Stimulated activated CD8-positive, alpha-beta memory T cell treated with anti-CD3 and anti-CD28 coated beads, Interleukin-2, amount 100 ng/mL, for 1 hour (primary cell): ENCODE results near the gene C1QTNF6.
A peak's percentile ranks its signal among the peaks of the same experiment; 100 is the strongest.
"Not testable (repeated sequence)": the region's sequence is repeated elsewhere in the genome, so short reads cannot be mapped to it uniquely, and the experiment has no call there.

Experiments used
- DNase-seq, 2 donors: peaks; one replicate each; pipeline ENCODE4 v3.0.0-alpha.2; 2020; ENCODE audit warnings: low read depth in 2 of 2

The C1QTNF6 gene

GRCh38 chr22:37187891-37188761 lies at the start of gene C1QTNF6:
C1QTNF6 (minus strand) TSS chr22:37188247; CDS start chr22:37188213, 34 bp downstream.
- DNase-seq: no peak

DNA sequence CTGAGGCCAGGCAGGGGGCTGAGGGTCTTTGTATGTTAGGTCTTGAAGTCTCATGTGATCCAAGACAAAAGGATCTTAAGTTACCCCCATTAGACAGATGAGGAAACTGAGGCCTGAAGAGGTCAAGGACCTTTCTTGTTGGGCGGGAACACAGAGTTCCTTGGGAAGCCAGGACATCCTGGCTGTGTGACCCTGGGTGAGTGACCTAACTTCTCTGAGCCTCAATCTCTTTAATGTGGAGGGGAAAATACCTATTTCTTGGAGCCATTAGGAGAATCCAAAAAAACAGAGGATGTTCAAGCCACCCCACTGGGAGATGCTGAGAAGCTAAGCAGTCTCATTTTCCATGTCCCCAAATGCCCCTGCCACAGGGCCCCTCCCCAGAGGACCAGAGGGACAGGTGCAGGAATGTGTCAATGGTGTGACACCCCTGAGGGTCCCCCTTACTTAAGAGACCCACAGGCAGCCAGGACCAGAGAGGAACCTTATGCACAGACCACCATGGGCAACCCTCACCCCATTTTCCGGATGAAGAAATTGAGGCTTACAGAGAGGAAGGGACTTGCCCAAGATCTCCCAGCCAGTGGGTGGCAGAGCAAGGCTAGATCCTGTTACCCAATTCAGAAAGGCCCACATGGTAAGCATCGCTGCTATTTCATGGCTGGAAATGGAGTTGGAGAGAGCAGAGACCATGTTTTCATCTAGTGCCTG lies 48.0 kb upstream of the C1QTNF6 start:
- no peak for DNase-seq

- DNase-seq: no peak
These were observed 47.0 kb upstream of the C1QTNF6 start for GRCh38 chr22:37234736-37235711.

DNA sequence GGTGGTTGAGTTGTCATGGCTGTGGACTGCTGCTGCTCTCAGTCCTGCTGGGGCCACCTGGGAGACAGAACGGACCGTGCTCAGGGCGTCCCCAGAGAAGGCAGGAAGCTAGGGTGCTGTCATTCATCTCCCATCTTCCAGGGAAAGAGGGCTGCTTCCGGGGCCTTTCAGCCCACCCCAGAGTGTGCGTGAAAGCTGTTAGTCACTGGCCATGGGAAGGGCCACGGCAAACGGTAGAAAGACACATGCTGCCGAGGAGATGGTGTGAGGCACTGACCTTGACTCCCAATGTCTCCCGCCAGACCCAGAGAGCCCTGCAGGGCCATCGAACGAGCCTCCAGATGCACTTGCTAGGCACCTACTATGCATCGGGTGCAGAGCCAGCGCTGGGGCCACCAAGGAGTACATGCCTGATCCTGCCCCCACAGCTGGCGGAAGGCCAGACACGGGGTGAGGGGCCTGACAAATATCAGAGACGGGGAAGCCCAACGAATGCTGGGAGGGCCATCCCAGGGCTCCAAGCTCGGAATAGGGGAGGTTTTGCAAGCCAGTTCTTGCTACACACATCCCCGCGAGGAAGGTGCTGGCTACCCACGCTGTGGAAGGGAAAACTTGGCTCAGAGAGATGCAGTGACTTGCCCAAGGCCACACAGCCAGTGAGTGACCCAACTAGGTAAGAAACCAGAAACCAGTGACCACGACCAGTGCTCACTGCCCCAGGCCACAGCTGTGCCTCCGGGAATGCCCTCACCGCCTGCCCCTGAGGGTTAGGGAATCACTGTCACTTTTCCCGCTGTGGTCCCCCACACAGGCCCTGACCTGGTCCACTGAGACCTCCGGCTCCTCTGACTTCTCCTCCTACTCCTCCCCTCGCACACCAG lies 45.9 kb upstream of the C1QTNF6 start:
- DNase-seq: no peak

- DNase-seq: not testable (repeated sequence)
These were observed 45.3 kb upstream of the C1QTNF6 start for GRCh38 chr22:37233371-37233750.

GRCh38 chr22:37232140-37232998 lies 44.3 kb upstream of the C1QTNF6 start:
- DNase-seq: no peak

DNA sequence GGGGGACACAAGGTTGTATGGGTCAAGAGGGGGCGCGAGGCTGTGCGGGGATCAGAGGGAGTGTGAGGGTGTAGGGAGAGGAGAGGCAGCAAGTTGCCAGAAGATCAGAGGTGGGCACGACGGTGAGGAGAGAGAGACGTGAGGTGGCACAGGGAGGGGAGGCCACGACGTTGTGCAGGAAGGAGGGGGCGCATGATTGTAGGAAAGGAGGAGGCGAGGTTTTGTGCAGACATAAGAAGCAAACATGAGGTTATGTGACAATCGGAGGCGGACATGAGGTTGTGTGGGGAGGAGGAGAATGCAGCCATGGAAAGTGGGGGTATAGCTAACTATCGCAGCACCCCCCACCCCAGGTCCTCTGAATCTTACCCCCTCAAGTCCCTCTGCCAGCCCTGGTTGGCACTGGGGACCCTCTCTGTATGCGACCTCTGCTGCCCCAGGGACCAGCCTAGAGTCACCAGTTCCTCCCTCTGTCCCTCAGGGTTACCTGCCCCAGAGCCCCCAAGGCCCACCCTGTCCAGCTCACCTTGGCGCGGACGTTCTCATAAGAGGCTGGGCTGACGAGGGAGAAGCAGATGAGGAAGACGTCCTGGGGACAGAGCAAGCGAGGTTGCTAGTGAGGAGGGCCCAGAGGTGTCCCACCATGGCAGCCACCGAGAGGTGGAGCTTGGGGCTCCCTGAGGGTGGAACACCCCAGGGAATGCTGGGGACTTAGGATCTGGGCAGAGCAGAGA lies 43.5 kb upstream of the C1QTNF6 start:
- DNase-seq: no peak

DNA sequence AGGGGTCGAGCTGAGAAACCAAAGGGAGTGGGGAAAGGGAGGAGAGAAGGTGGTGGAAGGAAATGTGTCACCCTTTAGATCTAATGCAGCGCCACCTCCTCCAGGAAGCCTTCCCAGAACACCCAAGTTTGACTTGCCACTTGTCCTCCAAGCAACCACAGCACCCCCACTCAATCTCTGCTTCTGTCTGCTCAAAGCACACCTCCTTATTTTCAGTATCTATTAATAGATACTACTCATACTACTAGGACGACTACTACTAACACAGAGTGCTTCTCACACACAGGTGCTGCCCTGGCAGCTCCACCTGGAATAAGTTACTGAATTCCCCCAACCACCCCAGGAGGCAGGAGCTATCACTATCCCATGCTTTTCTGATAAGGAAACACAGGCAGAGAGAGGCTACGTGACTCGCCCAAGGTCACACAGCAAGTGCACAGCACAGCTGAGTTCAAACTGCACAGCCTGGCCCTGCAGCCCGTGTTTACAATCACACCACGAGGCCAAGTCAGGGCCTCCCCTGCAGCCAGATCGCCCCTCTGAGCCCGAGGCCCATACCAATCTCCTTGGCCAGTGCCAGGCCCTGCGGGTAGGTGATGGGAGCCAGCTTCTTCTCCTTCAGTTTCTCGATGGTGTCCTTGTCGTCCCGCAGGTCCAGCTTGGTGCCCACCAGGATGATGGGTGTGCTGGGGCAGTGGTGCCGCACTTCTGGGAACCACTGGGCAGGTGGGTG lies 42.8 kb upstream of the C1QTNF6 start:
- DNase-seq: no peak

DNA sequence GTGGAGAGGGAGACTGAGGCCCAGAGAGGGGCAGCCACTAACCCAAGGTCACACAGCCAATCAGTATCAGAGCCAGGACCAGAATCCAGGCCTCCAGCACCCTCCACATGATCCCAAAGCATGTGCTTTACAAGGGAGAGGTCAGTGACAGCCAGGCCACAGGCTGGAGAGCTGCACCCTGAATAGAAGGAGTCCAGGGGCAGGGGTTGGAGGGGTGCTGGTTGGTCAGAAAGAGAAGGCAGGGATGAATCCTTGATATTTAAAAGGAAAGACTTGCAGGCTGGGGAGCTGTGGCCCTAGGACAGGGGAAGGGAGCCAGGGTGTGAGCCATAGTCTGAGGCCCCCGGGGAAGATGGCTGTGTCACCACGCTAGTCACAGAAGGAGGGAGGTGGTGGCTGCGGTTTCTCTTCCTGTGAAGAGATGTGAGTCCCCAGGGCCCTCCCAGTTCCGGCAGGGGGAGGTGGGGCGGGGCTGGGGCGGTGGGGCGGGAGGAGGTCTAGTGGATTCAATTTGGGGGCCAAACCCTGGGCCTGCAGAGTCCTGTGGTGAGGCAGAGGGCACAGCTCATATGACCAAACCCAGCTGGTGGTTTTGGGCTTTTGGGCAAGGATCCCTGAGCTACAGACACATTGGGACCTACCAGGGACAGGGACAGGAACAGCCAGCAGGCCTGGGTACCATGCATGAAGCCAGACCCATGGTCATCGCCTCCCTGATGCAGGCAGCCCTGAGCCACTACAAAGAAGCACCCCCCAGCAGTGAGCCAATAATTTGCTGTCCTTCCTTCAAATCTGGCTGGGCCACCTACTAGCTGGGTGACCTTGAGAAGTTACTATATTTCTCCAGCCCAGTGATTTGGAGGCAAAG lies 42.0 kb upstream of the C1QTNF6 start:
- peak; percentile 76 to 81 for DNase-seq

GRCh38 chr22:37229012-37229804 lies 41.2 kb upstream of the C1QTNF6 start:
- DNase-seq: no peak

- no peak for DNase-seq
These were observed 40.3 kb upstream of the C1QTNF6 start for GRCh38 chr22:37228106-37229011.

- no peak for DNase-seq
These were observed 38.5 kb upstream of the C1QTNF6 start for GRCh38 chr22:37226514-37226913.

DNA sequence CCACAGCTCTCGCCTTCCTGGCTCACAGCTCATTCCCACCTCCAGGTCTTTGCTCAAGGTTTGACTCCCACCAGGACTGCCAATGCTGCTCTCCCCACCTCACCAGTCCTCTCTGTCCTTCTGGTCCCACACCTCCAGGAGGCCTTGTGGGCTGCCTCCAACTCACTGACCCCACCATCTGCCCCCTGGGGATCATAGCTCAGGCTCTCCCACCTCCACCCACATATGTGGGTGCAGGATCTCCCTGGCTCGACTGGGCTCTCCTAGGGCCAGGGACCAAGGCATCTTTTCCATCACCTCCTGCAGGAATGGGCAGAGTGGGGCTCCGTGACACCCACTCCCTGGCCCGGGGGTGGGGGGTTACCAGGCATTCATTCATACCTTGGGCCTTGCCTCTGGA lies 38.0 kb upstream of the C1QTNF6 start:
- DNase-seq: no peak

- DNase-seq: no peak
These were observed 37.4 kb upstream of the C1QTNF6 start for GRCh38 chr22:37225481-37225880.

- DNase-seq: no peak
These were observed 36.8 kb upstream of the C1QTNF6 start for GRCh38 chr22:37224757-37225420.
